Endothelial cell of umbilical vein (primary cell): ENCODE measurements around the gene CFAP107.

ENCODE experiments used
- CTCF ChIP-seq, 2 donors: IDR thresholded peaks; 1 replicate in 1 of 2; 2 replicates in 1 of 2; pipeline ENCODE4 v1.5.1; 2011; ENCODE audit warnings: low read length in 2 of 2, mild to moderate bottlenecking in 2 of 2, moderate library complexity in 2 of 2, control low read depth in 1 of 2, inconsistent platforms in 1 of 2, low read depth in 1 of 2; ENCODE audit not compliant: insufficient read depth in 1 of 2; ENCODE audit errors: extremely low read depth in 1 of 2
- GATA2 ChIP-seq: IDR thresholded peaks from 2 replicates; pipeline ENCODE4 v1.7.0; 2011; ENCODE audit warnings: low read depth, mild to moderate bottlenecking, moderate library complexity, mixed read lengths, low read length; ENCODE audit not compliant: insufficient read length, insufficient read depth
- JUN ChIP-seq: IDR thresholded peaks from 2 replicates; pipeline ENCODE4 v1.6.1; 2011; ENCODE audit warnings: borderline replicate concordance, low read depth; ENCODE audit not compliant: insufficient read length, insufficient read depth
- MYC ChIP-seq: IDR thresholded peaks from one replicate; pipeline ENCODE4 v1.6.1; 2011; ENCODE audit warnings: mild to moderate bottlenecking, low read depth, low read length
- POLR2A ChIP-seq: IDR thresholded peaks from 2 replicates; pipeline ENCODE4 v1.6.1; 2012; ENCODE audit warnings: low read depth, mild to moderate bottlenecking, control low read depth, low read length

- TF ChIP-seq MYC (no peak), CTCF (IDR thresholded peaks at IDR 0.05; ENCODE audit: extremely low read depth in 1 of 2, insufficient read depth in 1 of 2, low read depth in 1 of 2, low read length in 2 of 2) (no peak), GATA2 (no peak), JUN (no peak), POLR2A (no peak)
These were observed 39.9 kb upstream of the CFAP107 start for GRCh38 chr1:12706061-12706460.
